IMR-90 (cell line): ENCODE data around the gene TYR. TPM values are rescaled to one million over a fixed set of nuclear protein-coding genes. Genes with fewer than 3 reads are reported as not detected.
A peak's percentile ranks its signal among the peaks of the same experiment; 100 is the strongest.
"Not testable (repeated sequence)": the region's sequence is repeated elsewhere in the genome, so short reads cannot be mapped to it uniquely, and the experiment has no call there.

Experiments
- ATAC-seq: fragments of 200-7000 bp; cut with Tn5 transposase; 2 replicates; pipeline ENCODE4 v1.9.1; 2020; ENCODE audit warnings: low read depth, mild to moderate bottlenecking, moderate library complexity
- BruUV-seq: library from RNA; stranded (reverse); fragments of 400-500 nt; replicated peaks from 2 replicates; lab custom pipeline; 2021; lab: Mats Ljungman, UMichigan
- CTCF ChIA-PET: fragments of 300-600 bp; formaldehyde crosslinking; extraction: SDS; loops from one replicate; lab custom pipeline; 2021; ENCODE audit warnings: antibody characterized with exemption; lab: Yijun Ruan, JAX
- POLR2A ChIA-PET: fragments of 300-600 bp; sonication (Branson Sonifier 250); formaldehyde crosslinking; loops from one replicate; lab custom pipeline; 2022; ENCODE audit warnings: antibody characterized with exemption; ENCODE audit not compliant: unreplicated experiment; lab: Charles Lee
- DNase-seq: peaks from one replicate; pipeline ENCODE4 v3.0.0; 2013
- H2AFZ ChIP-seq: replicated peaks from 2 replicates; pipeline ENCODE3; 2013; ENCODE audit warnings: low read length, mild to moderate bottlenecking; ENCODE audit not compliant: poor library complexity
- H2AK5ac ChIP-seq: 2 replicates; pipeline ENCODE4 v1.6.1; 2013; ENCODE audit warnings: low read depth, low read length, inconsistent platforms
- H2AK9ac ChIP-seq: replicated peaks from 2 replicates; pipeline ENCODE3; 2013; ENCODE audit warnings: mild to moderate bottlenecking, low read depth, low read length, moderate library complexity; ENCODE audit not compliant: poor library complexity
- H2BK120ac ChIP-seq: 2 replicates; pipeline ENCODE4 v1.6.1; 2013; ENCODE audit warnings: low read depth, low read length, inconsistent platforms
- H2BK15ac ChIP-seq: 3 replicates; pipeline ENCODE4 v1.6.1; 2013; ENCODE audit warnings: low read depth, low read length, inconsistent platforms
- H2BK20ac ChIP-seq: 2 replicates; pipeline ENCODE4 v1.6.1; 2013; ENCODE audit warnings: low read depth, mild to moderate bottlenecking, inconsistent platforms, low read length, moderate library complexity
- H2BK5ac ChIP-seq: 2 replicates; pipeline ENCODE4 v1.6.1; 2013; ENCODE audit warnings: mild to moderate bottlenecking, low read depth, low read length, inconsistent platforms; ENCODE audit not compliant: poor library complexity, severe bottlenecking
- H3K14ac ChIP-seq: replicated peaks from 2 replicates; pipeline ENCODE4 v1.6.1; 2013; ENCODE audit warnings: low read depth, low read length, inconsistent platforms
- H3K18ac ChIP-seq: 2 replicates; pipeline ENCODE4 v1.6.1; 2013; ENCODE audit warnings: low read depth, low read length, control low read depth
- H3K23ac ChIP-seq: 2 replicates; pipeline ENCODE4 v1.6.1; 2013; ENCODE audit warnings: low read depth, low read length, inconsistent platforms
- H3K27ac ChIP-seq: 2 replicates; pipeline ENCODE4 v1.5.1; 2013; ENCODE audit warnings: mild to moderate bottlenecking, control low read depth, low read length; ENCODE audit not compliant: insufficient read depth
- H3K27me3 ChIP-seq: 2 replicates; pipeline ENCODE4 v1.6.1; 2013; ENCODE audit warnings: low read length; ENCODE audit not compliant: control insufficient read depth, insufficient read depth
- H3K36me3 ChIP-seq: 2 replicates; pipeline ENCODE4 v1.6.1; 2013; ENCODE audit warnings: low read length, mixed read lengths; ENCODE audit not compliant: control insufficient read depth, insufficient read depth
- H3K4ac ChIP-seq: 2 replicates; pipeline ENCODE4 v1.6.1; 2013; ENCODE audit warnings: low read depth, low read length, inconsistent platforms
- H3K4me1 ChIP-seq: 2 replicates; pipeline ENCODE4 v1.6.1; 2013; ENCODE audit warnings: low read length, mixed read lengths; ENCODE audit not compliant: control insufficient read depth, insufficient read depth
- H3K4me2 ChIP-seq: 2 replicates; pipeline ENCODE4 v1.6.1; 2013; ENCODE audit warnings: low read depth, mild to moderate bottlenecking, control low read depth, low read length, moderate library complexity
- H3K4me3 ChIP-seq: 2 replicates; pipeline ENCODE4 v1.5.1; 2013; ENCODE audit warnings: low read depth, mild to moderate bottlenecking, control low read depth, low read length, moderate library complexity; ENCODE audit not compliant: insufficient read depth
- H3K56ac ChIP-seq: 2 replicates; pipeline ENCODE4 v1.6.1; 2013; ENCODE audit warnings: low read length, inconsistent platforms; ENCODE audit not compliant: insufficient read depth; ENCODE audit errors: extremely low read depth
- H3K79me1 ChIP-seq, 2 experiments: 2 replicates each; pipeline ENCODE4 v1.6.1; 2013; ENCODE audit warnings: low read length in 2 of 2, inconsistent platforms in 1 of 2, low read depth in 1 of 2
- H3K9ac ChIP-seq: 2 replicates; pipeline ENCODE4 v1.6.1; 2013; ENCODE audit warnings: low read depth, low read length, control low read depth
- H3K9me1 ChIP-seq: 2 replicates; pipeline ENCODE4 v1.6.1; 2013; ENCODE audit warnings: low read length, inconsistent platforms; ENCODE audit not compliant: insufficient read depth
- H3K9me3 ChIP-seq: 2 replicates; pipeline ENCODE4 v1.6.1; 2013; ENCODE audit warnings: low read length; ENCODE audit not compliant: control insufficient read depth, insufficient read depth
- H4K20me1 ChIP-seq: 2 replicates; pipeline ENCODE4 v1.6.1; 2013; ENCODE audit warnings: low read length, inconsistent platforms; ENCODE audit not compliant: insufficient read depth
- H4K5ac ChIP-seq: 2 replicates; pipeline ENCODE4 v1.6.1; 2013; ENCODE audit warnings: mild to moderate bottlenecking, low read depth, low read length, control low read depth
- H4K8ac ChIP-seq, 2 experiments: 2 replicates each; pipeline ENCODE4 v1.6.1; 2013; ENCODE audit warnings: low read depth in 2 of 2, low read length in 2 of 2, control low read depth in 1 of 2, inconsistent platforms in 1 of 2
- H4K91ac ChIP-seq: 2 replicates; pipeline ENCODE4 v1.6.1; 2013; ENCODE audit warnings: low read depth, low read length, inconsistent platforms; ENCODE audit not compliant: insufficient read depth
- MAFK ChIP-seq: IDR thresholded peaks from 2 replicates; pipeline ENCODE4 v1.6.1; 2012; ENCODE audit warnings: low read depth, low read length, improper control_type of control experiment
- MAZ ChIP-seq: IDR thresholded peaks from 2 replicates; pipeline ENCODE4 v1.6.1; 2012; ENCODE audit warnings: low read depth, mild to moderate bottlenecking, low read length, improper control_type of control experiment, moderate library complexity, borderline replicate concordance
- RFX5 ChIP-seq: IDR thresholded peaks from 2 replicates; pipeline ENCODE4 v1.8.0; 2012; ENCODE audit warnings: low read depth, mild to moderate bottlenecking, low read length, moderate library complexity
- SMC3 ChIP-seq: fragments of 150-350 bp; IDR thresholded peaks from 2 replicates; pipeline ENCODE4 v1.6.1; 2016; ENCODE audit warnings: low read depth, mild to moderate bottlenecking, antibody characterized with exemption, low read length, moderate library complexity
- WGBS, 2 experiments: methylation state at CpG; one replicate each; pipeline versions ENCODE4 v1.1.5 to v1.1.7; 2013; ENCODE audit warnings: missing lambda C conversion rate in 2 of 2; ENCODE audit not compliant: insufficient read length in 1 of 2; ENCODE audit errors: extremely low coverage in 2 of 2; 5-methylcytosine and 5-hydroxymethylcytosine counted together
- dilution Hi-C: fragments of 300-500 bp; cut with HindIII; formaldehyde crosslinking; loops from one replicate; pipeline ENCODE4 v1.14.3; 2018; ENCODE audit warnings: low sequenced_read_pairs; ENCODE audit not compliant: unreplicated experiment
- in situ Hi-C: fragments of 300-500 bp; cut with MboI; formaldehyde crosslinking; loops from 3 replicates; pipeline ENCODE4 v1.14.3; 2019; ENCODE audit warnings: low sequenced_read_pairs, inconsistent platforms, mixed read lengths
- intact Hi-C: fragments of 100-400 bp; cut with micrococcal nuclease; formaldehyde crosslinking; loops from 2 replicates; pipeline ENCODE4 v1.10.0; 2022
- polyA plus RNA-seq, 3 experiments: library from polyadenylated mRNA; depleted of rRNA; stranded (reverse); fragments of >200 nt; gene quantifications; 2 replicates each; pipeline ENCODE4 v1.2.3, GENCODE V29; 2012; ENCODE audit warnings: low replicate concordance in 1 of 3
- total RNA-seq: library from RNA; depleted of rRNA; stranded (reverse); fragments of >200 nt; gene quantifications from 2 replicates; pipeline ENCODE4 v1.2.3, GENCODE V29; 2012

TYR gene
- total and polyA plus RNA-seq, 2 of the 4 experiments (the other 2 are of a cell fraction), result not detected

GRCh38 chr11:89327885-89328284 is 150.2 kb downstream of the TYR start:
- no peak overlapping the region for H2BK15ac ChIP-seq
- no peaks in the 10 kb centered on the region for H3K9me1 ChIP-seq
- no peak for ATAC-seq
- no peak overlapping the region for H3K9ac ChIP-seq
- CTCF ChIA-PET, result interaction anchor here (0.6 kb wide), 1 partner anchor 785 kb away, joined by 3 read pairs; no protein-coding TSS in a partner anchor
- no peak overlapping the region for H2AFZ ChIP-seq
- H4K91ac ChIP-seq, result no peak overlapping the region
- H3K56ac ChIP-seq, result no peak overlapping the region
- H2BK20ac ChIP-seq, result no peak overlapping the region
- in situ Hi-C loops, result no loop called here
- peak overlapping the region; percentile 78 for H4K5ac ChIP-seq
- H3K27me3 ChIP-seq, result no peaks in the 10 kb centered on the region
- no peak overlapping the region for H3K23ac ChIP-seq
- dilution Hi-C loops, result no loop called here
- H3K4me2 ChIP-seq, result no peak overlapping the region
- no peak for DNase-seq
- H3K18ac ChIP-seq, result peak overlapping the region; percentile 86
- H2AK9ac ChIP-seq, result no peak overlapping the region
- H3K14ac ChIP-seq, result no peak overlapping the region
- no peak overlapping the region for H3K4me3 ChIP-seq
- H3K4ac ChIP-seq, result no peak overlapping the region
- no peaks in the 10 kb centered on the region for H3K36me3 ChIP-seq
- no peak overlapping the region for H4K8ac ChIP-seq
- no peak overlapping the region for H2BK120ac ChIP-seq
- no CpG with 5 or more reads among the region's 5 CpGs for WGBS, 2 experiments
- POLR2A ChIA-PET, result no interaction called here
- no peak for TF ChIP-seq MAZ
- TF ChIP-seq RFX5, result no peak
- TF ChIP-seq SMC3, result no peak
- TF ChIP-seq MAFK, result no peak
- H2AK5ac ChIP-seq, result no peak overlapping the region
- no peak overlapping the region for H2BK5ac ChIP-seq
- intact Hi-C loops, result no loop called here
- H3K79me1 ChIP-seq, result no peaks in the 10 kb centered on the region
- no peaks in the 10 kb centered on the region for H3K9me3 ChIP-seq
- no TSS peak for BruUV-seq
- no peaks in the 10 kb centered on the region for H3K4me1 ChIP-seq
- no peaks in the 10 kb centered on the region for H4K20me1 ChIP-seq
- no peak overlapping the region for H3K27ac ChIP-seq

GRCh38 chr11:89331940-89332339 is 154.3 kb downstream of the TYR start:
- H3K79me1 ChIP-seq, dilution Hi-C loops, H3K4me3 ChIP-seq, H2BK120ac ChIP-seq, H2AK9ac ChIP-seq, H2BK20ac ChIP-seq, H3K14ac ChIP-seq, H3K4me2 ChIP-seq, CTCF ChIA-PET, H3K56ac ChIP-seq, H3K23ac ChIP-seq, H4K5ac ChIP-seq, BruUV-seq, H3K9me1 ChIP-seq, ATAC-seq, POLR2A ChIA-PET, H2BK5ac ChIP-seq, H3K27me3 ChIP-seq, H3K18ac ChIP-seq, H3K9me3 ChIP-seq, H3K36me3 ChIP-seq, H4K8ac ChIP-seq, H2BK15ac ChIP-seq, H2AFZ ChIP-seq, H2AK5ac ChIP-seq, H3K27ac ChIP-seq, H4K91ac ChIP-seq, H4K20me1 ChIP-seq, H3K9ac ChIP-seq, H3K4me1 ChIP-seq, H3K4ac ChIP-seq: not testable (repeated sequence)
- intact Hi-C loops, result loop anchor here (2.0 to 10.0 kb wide), 3 partner anchors 73 to 281 kb away; no protein-coding TSS in a partner anchor
- WGBS, 2 experiments, result no CpG with 5 or more reads among the region's 4 CpGs
- peak; percentile 24 for DNase-seq
- in situ Hi-C loops, result loop anchor here (10.0 kb wide), 1 partner anchor 283 kb away; no protein-coding TSS in a partner anchor
